GM18498 (cell line): ENCODE measurements around the gene KCNK1.

Experiments
- ATAC-seq: cut with Tn5 transposase; IDR thresholded peaks from one replicate; pipeline ENCODE4 v1.9.1; 2021; ENCODE audit warnings: mild to moderate bottlenecking, moderate library complexity; ENCODE audit not compliant: unreplicated experiment

The KCNK1 gene

GRCh38 chr1:233695901-233696300 is 82.0 kb downstream of the KCNK1 start:
- peak; percentile 55 for ATAC-seq

GRCh38 chr1:233700338-233700737 is 86.4 kb downstream of the KCNK1 start:
- no peak for ATAC-seq

DNA sequence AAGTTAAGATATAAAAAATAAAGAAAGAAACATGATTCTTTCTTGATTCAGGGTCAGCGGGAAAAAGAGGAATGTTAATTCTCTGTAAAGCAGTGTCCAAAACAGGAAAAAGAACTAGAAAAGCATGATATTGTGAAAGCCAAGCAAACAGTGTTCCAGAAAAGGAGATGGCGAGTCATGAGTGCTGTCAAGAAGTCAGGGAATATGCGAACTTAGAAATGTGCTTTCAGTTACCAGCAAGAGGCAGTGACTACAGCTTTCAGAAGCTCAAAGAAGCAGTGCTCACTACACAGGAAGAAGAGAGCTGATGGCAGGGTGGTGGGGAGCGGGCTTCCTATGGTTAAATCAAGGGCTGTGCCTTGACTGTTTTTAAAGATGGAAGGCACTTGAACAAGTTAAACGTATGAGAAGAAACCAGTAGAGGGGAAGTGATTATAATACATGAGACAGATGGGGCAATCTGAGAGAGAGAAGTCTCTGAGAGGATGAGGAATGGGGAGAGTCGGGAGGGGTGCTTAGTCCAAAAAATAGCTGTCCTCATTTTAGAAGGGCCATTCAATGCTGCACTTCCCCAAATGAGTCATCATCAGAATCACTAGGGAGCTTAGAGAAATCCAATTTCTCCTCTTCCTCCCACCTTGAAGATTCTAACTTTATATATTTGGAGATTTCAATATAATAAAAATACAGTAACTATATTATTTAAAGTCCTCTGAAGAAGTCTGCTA is 90.4 kb downstream of the KCNK1 start:
- ATAC-seq: no peak

GRCh38 chr1:233704898-233705723 is 91.2 kb downstream of the KCNK1 start:
- ATAC-seq: no peak

DNA sequence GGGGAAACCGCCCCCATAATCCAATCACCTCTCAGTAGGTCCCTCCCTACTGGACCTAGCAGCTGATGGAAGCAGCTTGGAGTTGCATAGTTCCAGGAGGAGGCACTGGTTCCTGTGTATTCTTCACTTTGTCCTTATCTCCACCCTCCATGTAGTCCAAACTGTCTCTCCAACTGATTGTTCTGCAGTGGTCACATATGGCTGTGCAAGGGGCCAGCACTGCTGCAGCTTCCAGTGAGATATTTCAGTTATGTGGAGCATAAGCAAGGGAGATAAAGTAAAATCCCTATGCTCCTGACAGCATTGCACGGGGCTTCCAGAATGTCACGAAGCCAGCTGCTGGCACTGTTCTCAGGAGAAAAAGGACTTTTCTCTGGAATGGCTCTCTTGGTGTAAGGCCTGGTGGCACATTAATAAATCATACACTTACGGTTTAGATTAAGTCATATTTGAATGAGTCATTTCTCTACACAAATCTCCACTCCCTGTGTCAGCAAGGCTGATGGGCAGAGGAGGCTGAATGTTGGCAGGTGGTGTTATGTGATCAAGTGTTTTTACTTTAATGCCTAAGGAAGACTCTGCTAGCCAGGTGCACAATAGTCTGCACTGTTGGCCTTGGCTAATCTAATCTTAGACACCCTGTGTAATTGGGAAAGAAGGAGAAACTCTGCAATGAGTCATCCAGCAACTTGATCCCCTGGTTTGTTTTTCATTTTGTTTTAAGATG is 93.4 kb downstream of the KCNK1 start:
- no peak for ATAC-seq

- ATAC-seq: no peak
These were observed 94.2 kb downstream of the KCNK1 start for GRCh38 chr1:233707880-233708815.

DNA sequence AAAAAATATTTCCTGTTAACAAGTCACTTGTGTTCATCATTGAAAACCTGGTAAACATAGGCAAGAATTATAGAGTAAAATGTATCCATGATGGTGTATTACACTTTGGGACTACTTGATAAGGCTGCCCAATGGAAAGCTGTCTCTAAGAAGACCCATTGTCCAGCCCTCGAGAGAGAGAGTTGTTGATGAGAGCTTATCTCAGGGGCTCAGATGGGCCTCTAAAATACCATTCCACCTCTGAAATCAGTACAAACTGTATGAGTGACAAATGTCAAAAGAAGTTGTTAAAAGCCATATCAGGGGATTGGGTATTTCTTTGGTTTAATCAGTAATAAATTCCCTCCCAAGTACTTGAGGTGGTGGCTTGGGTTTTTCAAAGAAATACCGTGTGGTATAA is 96.1 kb downstream of the KCNK1 start:
- no peak for ATAC-seq

- ATAC-seq: no peak
These were observed 96.6 kb downstream of the KCNK1 start for GRCh38 chr1:233710507-233710906.

DNA sequence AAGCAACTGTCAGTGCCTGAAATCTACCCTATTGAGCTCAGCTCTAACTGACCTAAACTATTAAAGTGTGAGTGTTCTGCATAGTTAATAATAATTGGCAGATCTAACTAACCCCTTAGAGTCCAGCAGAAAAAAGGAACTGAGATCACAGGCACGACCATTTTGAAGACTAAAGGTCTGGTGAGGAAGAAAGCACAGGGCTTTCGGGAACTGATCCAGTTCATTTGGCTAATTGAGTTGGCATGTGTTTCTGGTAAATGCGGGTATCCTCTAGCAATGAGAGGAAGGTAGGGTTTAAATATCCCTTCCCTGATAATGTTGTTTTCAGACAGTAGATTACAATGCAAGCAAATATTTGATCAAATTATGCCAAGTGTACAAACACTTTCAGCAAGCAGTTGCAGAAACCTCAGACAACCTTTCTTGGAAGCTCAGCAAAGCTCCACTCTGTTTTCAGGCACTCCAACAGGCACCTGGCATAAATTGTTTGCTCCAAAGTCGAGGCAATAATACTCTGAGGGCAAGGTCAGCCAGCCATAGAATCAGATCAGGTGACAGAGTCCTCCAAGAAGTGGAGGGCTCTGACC is 100.8 kb downstream of the KCNK1 start:
- ATAC-seq: no peak

DNA sequence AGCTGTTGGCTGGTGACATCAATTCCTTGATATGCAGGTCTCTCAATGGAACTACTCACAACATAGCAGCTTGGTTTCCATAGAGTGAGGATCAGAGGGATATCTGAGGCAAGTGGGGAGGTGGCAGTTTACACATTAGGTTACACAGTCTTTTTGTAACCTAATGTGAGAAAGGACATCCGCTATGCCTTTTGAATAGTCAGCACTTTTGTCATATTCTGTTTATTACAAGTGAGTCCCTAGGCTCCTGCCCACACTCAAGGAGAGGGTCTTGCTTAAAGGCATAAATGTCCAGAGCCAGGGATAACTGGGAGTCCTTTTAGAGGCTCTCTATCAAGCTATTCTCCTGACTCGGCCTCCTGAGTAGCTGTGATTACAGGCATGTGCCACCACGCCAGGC is 104.2 kb downstream of the KCNK1 start:
- ATAC-seq: no peak

DNA sequence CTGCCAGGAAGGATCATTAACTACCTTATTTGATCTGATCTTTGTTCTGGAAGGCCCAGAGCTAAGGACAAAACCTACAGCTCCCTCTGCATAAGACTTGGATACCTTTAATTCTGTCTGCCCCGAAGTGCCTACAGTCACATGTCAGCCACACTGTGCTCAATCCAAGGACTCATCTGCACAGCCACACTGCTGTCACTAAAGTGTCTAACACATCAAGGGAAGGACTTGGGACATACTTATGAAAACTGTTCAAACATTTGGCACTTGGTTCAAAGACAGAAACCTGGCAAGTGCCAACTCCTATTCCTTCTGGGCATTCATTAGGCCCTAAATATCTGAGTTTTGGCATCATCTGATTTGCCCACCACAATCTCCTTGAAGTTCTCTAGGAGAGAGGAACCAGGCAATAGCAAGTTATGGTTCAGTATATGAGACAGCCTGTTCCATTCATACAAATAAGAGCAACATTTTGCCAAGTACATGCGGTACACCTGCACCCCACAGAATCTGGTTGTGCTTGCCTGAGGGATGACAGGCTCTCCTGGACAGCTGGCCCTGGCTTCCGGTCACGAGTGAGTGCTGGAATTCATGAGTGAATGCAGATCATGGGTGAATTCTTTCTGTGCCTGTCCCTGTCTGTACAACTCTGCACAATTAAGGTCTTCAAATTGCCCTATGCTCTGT is 105.9 kb downstream of the KCNK1 start:
- no peak for ATAC-seq

GRCh38 chr1:233721004-233721595 is 107.2 kb downstream of the KCNK1 start:
- no peak for ATAC-seq
